Measurements from ENCODE around the gene FAIM2.

DNA sequence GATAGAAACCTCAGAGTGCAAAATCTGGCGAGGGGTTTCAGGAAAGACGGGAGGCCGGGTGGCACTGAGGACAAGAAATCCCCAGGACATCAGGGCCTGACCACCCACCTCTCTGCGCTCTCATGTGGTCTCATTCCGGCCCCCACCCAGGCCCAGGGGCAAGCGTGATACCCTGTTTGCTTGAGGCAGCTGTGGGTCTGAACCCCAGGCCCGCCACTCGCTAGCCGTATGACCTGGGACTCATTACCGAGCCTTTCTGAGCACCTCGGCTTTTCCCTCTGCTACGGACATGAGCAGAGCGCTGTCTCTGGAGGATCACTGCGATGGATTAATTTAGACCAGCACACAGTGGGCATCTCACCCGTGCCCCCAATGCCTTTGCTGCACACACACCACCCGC lies 35.3 kb downstream of the FAIM2 start:
- TF ChIP-seq FEZF1 (tag by site-specific recombination; IDR thresholded peaks at IDR 0.05) (no peak), ZNF488 (tag by site-specific recombination; IDR thresholded peaks at IDR 0.05) (no peak), ZNF530 (tag by site-specific recombination; IDR thresholded peaks at IDR 0.05; ENCODE audit: low read depth) (no peak)
- TF ChIP-seq, protein P1, sequence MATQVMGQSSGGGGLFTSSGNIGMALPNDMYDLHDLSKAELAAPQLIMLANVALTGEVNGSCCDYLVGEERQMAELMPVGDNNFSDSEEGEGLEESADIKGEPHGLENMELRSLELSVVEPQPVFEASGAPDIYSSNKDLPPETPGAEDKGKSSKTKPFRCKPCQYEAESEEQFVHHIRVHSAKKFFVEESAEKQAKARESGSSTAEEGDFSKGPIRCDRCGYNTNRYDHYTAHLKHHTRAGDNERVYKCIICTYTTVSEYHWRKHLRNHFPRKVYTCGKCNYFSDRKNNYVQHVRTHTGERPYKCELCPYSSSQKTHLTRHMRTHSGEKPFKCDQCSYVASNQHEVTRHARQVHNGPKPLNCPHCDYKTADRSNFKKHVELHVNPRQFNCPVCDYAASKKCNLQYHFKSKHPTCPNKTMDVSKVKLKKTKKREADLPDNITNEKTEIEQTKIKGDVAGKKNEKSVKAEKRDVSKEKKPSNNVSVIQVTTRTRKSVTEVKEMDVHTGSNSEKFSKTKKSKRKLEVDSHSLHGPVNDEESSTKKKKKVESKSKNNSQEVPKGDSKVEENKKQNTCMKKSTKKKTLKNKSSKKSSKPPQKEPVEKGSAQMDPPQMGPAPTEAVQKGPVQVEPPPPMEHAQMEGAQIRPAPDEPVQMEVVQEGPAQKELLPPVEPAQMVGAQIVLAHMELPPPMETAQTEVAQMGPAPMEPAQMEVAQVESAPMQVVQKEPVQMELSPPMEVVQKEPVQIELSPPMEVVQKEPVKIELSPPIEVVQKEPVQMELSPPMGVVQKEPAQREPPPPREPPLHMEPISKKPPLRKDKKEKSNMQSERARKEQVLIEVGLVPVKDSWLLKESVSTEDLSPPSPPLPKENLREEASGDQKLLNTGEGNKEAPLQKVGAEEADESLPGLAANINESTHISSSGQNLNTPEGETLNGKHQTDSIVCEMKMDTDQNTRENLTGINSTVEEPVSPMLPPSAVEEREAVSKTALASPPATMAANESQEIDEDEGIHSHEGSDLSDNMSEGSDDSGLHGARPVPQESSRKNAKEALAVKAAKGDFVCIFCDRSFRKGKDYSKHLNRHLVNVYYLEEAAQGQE (tag by site-specific recombination; IDR thresholded peaks at IDR 0.05) = no peak

Measured in HEK293 (cell line).